Body of pancreas (tissue), 4 donors: ENCODE measurements around the gene CSF1.

Experiments used
- CTCF ChIP-seq, 7 experiments: fragments of 450-650 bp in 4 of 7; fragments of 200-600 bp in 3 of 7; sonication (generic) in 3 of 7; IDR thresholded peaks; one replicate each; pipeline ENCODE4 v1.5.1; 2016 to 2019; ENCODE audit warnings: antibody characterized with exemption in 7 of 7
- POLR2A ChIP-seq, 3 donors: fragments of 450-650 bp; IDR thresholded peaks; one replicate each; pipeline ENCODE4 v1.6.1; 2016; ENCODE audit warnings: antibody characterized with exemption in 3 of 3, mild to moderate bottlenecking in 2 of 3

- TF ChIP-seq POLR2A (IDR thresholded peaks at IDR 0.05) = no peak
- no peak for TF ChIP-seq CTCF (IDR thresholded peaks at IDR 0.05)
These were observed 14.7 kb upstream of the CSF1 start for GRCh38 chr1:109895720-109896504.
